Caki2 (cell line): ENCODE measurements around the gene EFCAB9. TPM values are rescaled to one million over a fixed set of nuclear protein-coding genes. Genes with fewer than 3 reads are reported as not detected.
"Not testable (repeated sequence)": the region's sequence is repeated elsewhere in the genome, so short reads cannot be mapped to it uniquely, and the experiment has no call there.

Source experiments
- DNase-seq: peaks from one replicate; pipeline ENCODE4 v3.0.0-alpha.2; 2015; ENCODE audit warnings: low read depth
- in situ Hi-C: cut with HindIII; loops from 2 replicates; pipeline ENCODE4 v1.10.0; 2016; ENCODE audit warnings: low sequenced_read_pairs, low pct_unique_long_range_greater_than_20kb, mixed read lengths
- total RNA-seq: library from RNA; depleted of rRNA; stranded (reverse); fragments of >200 nt; shearing (Covaris generic); gene quantifications from 2 replicates; pipeline ENCODE4 v1.2.3, GENCODE V29; 2014; ENCODE audit warnings: low replicate concordance; rRNA removed

Gene EFCAB9
- not detected in 2 replicates for total RNA-seq

GRCh38 chr5:172193872-172194271, at the start of gene EFCAB9:
EFCAB9 (plus strand) TSS chr5:172194172; CDS start chr5:172194173, 1 bp downstream.
- in situ Hi-C loops, result no loop called here
- no peak for DNase-seq

- in situ Hi-C loops, result no loop called here
- DNase-seq, result no peak
These were observed 49.6 kb upstream of the EFCAB9 start for GRCh38 chr5:172144291-172144815.

- in situ Hi-C loops, result no loop called here
- DNase-seq, result no peak
These were observed 48.8 kb upstream of the EFCAB9 start for GRCh38 chr5:172144931-172145869.

- in situ Hi-C loops, result no loop called here
- no peak for DNase-seq
These were observed 47.9 kb upstream of the EFCAB9 start for GRCh38 chr5:172145870-172146747.

- in situ Hi-C loops, result no loop called here
- no peak for DNase-seq
These were observed 47.3 kb upstream of the EFCAB9 start for GRCh38 chr5:172146748-172147092.

GRCh38 chr5:172147857-172148256, 46.1 kb upstream of the EFCAB9 start:
- in situ Hi-C loops, result no loop called here
- no peak for DNase-seq

- DNase-seq, result no peak
- in situ Hi-C loops, result no loop called here
These were observed 45.6 kb upstream of the EFCAB9 start for GRCh38 chr5:172148381-172148780.

GRCh38 chr5:172149073-172149472, 44.9 kb upstream of the EFCAB9 start:
- in situ Hi-C loops, result no loop called here
- peak; percentile 16 for DNase-seq

- in situ Hi-C loops, DNase-seq: not testable (repeated sequence)
These were observed 44.5 kb upstream of the EFCAB9 start for GRCh38 chr5:172149481-172149880.

GRCh38 chr5:172150514-172151425, 43.2 kb upstream of the EFCAB9 start:
- in situ Hi-C loops, result no loop called here
- DNase-seq, result no peak

- in situ Hi-C loops, result no loop called here
- DNase-seq, result no peak
These were observed 42.2 kb upstream of the EFCAB9 start for GRCh38 chr5:172151661-172152210.

GRCh38 chr5:172153695-172154094, 40.3 kb upstream of the EFCAB9 start:
- DNase-seq, result no peak
- in situ Hi-C loops, result no loop called here

GRCh38 chr5:172155101-172155500, 38.9 kb upstream of the EFCAB9 start:
- DNase-seq, in situ Hi-C loops: not testable (repeated sequence)

- in situ Hi-C loops, result no loop called here
- no peak for DNase-seq
These were observed 37.4 kb upstream of the EFCAB9 start for GRCh38 chr5:172156541-172156994.

GRCh38 chr5:172159016-172159415, 35.0 kb upstream of the EFCAB9 start:
- DNase-seq, result no peak
- in situ Hi-C loops, result no loop called here

- no peak for DNase-seq
- in situ Hi-C loops, result no loop called here
These were observed 33.5 kb upstream of the EFCAB9 start for GRCh38 chr5:172160506-172160905.

- DNase-seq, result no peak
- in situ Hi-C loops, result no loop called here
These were observed 31.5 kb upstream of the EFCAB9 start for GRCh38 chr5:172162323-172162986.
